Gastroesophageal sphincter (tissue), 4 donors: ENCODE measurements around the gene DALRD3. TPM values are rescaled to one million over a fixed set of nuclear protein-coding genes. Genes with fewer than 3 reads are reported as not detected.
A peak's percentile ranks its signal among the peaks of the same experiment; 100 is the strongest.
"Not testable (repeated sequence)": the region's sequence is repeated elsewhere in the genome, so short reads cannot be mapped to it uniquely, and the experiment has no call there.

ENCODE experiments used
- ATAC-seq: fragments of 150-250 bp; one replicate; pipeline ENCODE4 v1.9.1; 2016; ENCODE audit warnings: mild to moderate bottlenecking, moderate library complexity
- H3K27ac ChIP-seq, 4 donors: fragments of 200-600 bp; sonication (generic) in 3 of 4; 1 replicate in 3 of 4; 2 replicates in 1 of 4; pipeline ENCODE4 v1.5.1; 2016 to 2019
- H3K27me3 ChIP-seq: fragments of 200-600 bp; sonication (generic); one replicate; pipeline ENCODE4 v1.5.1; 2019
- H3K36me3 ChIP-seq, 2 donors: fragments of 200-600 bp; sonication (generic); one replicate each; pipeline ENCODE4 v1.5.1; 2019; ENCODE audit warnings: control low read depth in 1 of 2
- H3K4me1 ChIP-seq, 3 donors: fragments of 200-600 bp; sonication (generic); 1 replicate in 2 of 3; 2 replicates in 1 of 3; pipeline ENCODE4 v1.5.1; 2016 to 2019; ENCODE audit warnings: control low read depth in 2 of 3
- H3K4me3 ChIP-seq, 2 donors: fragments of 200-600 bp; sonication (generic); one replicate each; pipeline ENCODE4 v1.5.1; 2019; ENCODE audit warnings: mild to moderate bottlenecking in 1 of 2, moderate library complexity in 1 of 2
- H3K9me3 ChIP-seq, 3 donors: fragments of 200-600 bp; sonication (generic); one replicate each; pipeline ENCODE4 v1.5.1; 2017 to 2019; ENCODE audit warnings: control low read depth in 2 of 3
- CTCF ChIP-seq, 4 experiments: fragments of 200-600 bp in 2 of 4; fragments of 450-650 bp in 2 of 4; sonication (generic) in 1 of 4; IDR thresholded peaks; one replicate each; pipeline ENCODE4 v1.5.1; 2017 to 2019; ENCODE audit warnings: antibody characterized with exemption in 4 of 4, mild to moderate bottlenecking in 2 of 4, moderate library complexity in 2 of 4
- EP300 ChIP-seq: sonication (generic); formaldehyde crosslinking; IDR thresholded peaks from one replicate; pipeline ENCODE4 v1.6.1; 2017; ENCODE audit warnings: antibody characterized with exemption, mild to moderate bottlenecking
- POLR2A ChIP-seq, 2 donors: fragments of 450-650 bp; IDR thresholded peaks; one replicate each; pipeline ENCODE4 v1.6.1; 2017; ENCODE audit warnings: antibody characterized with exemption in 2 of 2, mild to moderate bottlenecking in 2 of 2, moderate library complexity in 1 of 2
- POLR2AphosphoS5 ChIP-seq: sonication (generic); formaldehyde crosslinking; IDR thresholded peaks from one replicate; pipeline ENCODE4 v1.6.1; 2017; ENCODE audit warnings: antibody characterized with exemption
- WGBS, 2 donors: methylation state at CpG; one replicate each; pipeline ENCODE4 v1.1.5; 2018; ENCODE audit warnings: low coverage in 1 of 2; 5-methylcytosine and 5-hydroxymethylcytosine counted together
- total RNA-seq, 4 donors: library from RNA; depleted of rRNA; stranded (reverse); fragments of >200 nt; gene quantifications; one replicate each; pipeline ENCODE4 v1.1.0, GENCODE V29; 2016

Gene DALRD3
- total RNA-seq, 4 donors from 2014 or later: 11.8 to 29.0 (median 24.6) TPM

GRCh38 chr3:49015072-49015471 lies 3.3 kb downstream of the DALRD3 start:
- Histone ChIP-seq H3K9me3 (no peaks in the 10 kb centered on the region), H3K4me1 (peaks cover 0 to 64% (median 16%) of the 10 kb centered on the region in 3 donors), H3K4me3 (no peak overlapping the region), H3K27ac (no peak overlapping the region), H3K27me3 (no peaks in the 10 kb centered on the region), H3K36me3 (peaks cover 0 to 58% of the 10 kb centered on the region in 2 donors)
- TF ChIP-seq EP300: no peak
- 60% methylated on average over 1 of the region's 8 CpGs; no CpG with 5 or more reads in 1 of the 2 donors for WGBS, 2 donors
- ATAC-seq: no peak

- ATAC-seq: no peak
- Histone ChIP-seq H3K27me3 (no peaks in the 10 kb centered on the region), H3K4me1 (peaks cover 0 to 64% (median 11%) of the 10 kb centered on the region in 3 donors), H3K9me3 (no peaks in the 10 kb centered on the region), H3K4me3 (no peak overlapping the region), H3K36me3 (peaks cover 0 to 67% of the 10 kb centered on the region in 2 donors), H3K27ac (no peak overlapping the region)
- TF ChIP-seq POLR2A (IDR thresholded peaks at IDR 0.05) (no peak), CTCF (IDR thresholded peaks at IDR 0.05) (peak in 3 of 4 experiments; percentile 43 to 61 (median 46))
- WGBS, 2 donors: 90 to 93% methylated on average over 5 to 6 of the region's 24 CpGs
Measured at GRCh38 chr3:49013738-49014660, 4.4 kb downstream of the DALRD3 start.

GRCh38 chr3:49013113-49013737 lies 5.2 kb downstream of the DALRD3 start:
- Histone ChIP-seq H3K4me1 (peaks cover 0 to 67% (median 14%) of the 10 kb centered on the region in 3 donors), H3K36me3 (peaks cover 0 to 67% of the 10 kb centered on the region in 2 donors)

GRCh38 chr3:49012441-49013017 lies 5.9 kb downstream of the DALRD3 start:
- no peak for TF ChIP-seq EP300
- no peak for TF ChIP-seq POLR2A (IDR thresholded peaks at IDR 0.05)
- no peak for TF ChIP-seq CTCF (IDR thresholded peaks at IDR 0.05)
- TF ChIP-seq POLR2AphosphoS5: no peak
- peaks cover 0 to 67% of the 10 kb centered on the region in 2 donors for H3K36me3 ChIP-seq
- H3K9me3 ChIP-seq: no peaks in the 10 kb centered on the region
- no peaks in the 10 kb centered on the region for H3K27me3 ChIP-seq
- no peak overlapping the region for H3K4me3 ChIP-seq
- H3K27ac ChIP-seq: peak overlapping the region in 2 of 4 donors; percentile 20 to 46
- WGBS, 2 donors: no CpG with 5 or more reads among the region's 17 CpGs
- peaks cover 0 to 69% (median 13%) of the 10 kb centered on the region in 3 donors for H3K4me1 ChIP-seq
- ATAC-seq: no peak

More at GRCh38 chr3:49013113-49013737, 5.2 kb downstream of the DALRD3 start:
- 67 to 71% methylated on average over 6 to 8 of the region's 19 CpGs for WGBS, 2 donors
- Histone ChIP-seq H3K4me3 (no peak overlapping the region), H3K9me3 (no peaks in the 10 kb centered on the region), H3K27me3 (no peaks in the 10 kb centered on the region), H3K27ac (peak overlapping the region in 1 of 4 donors; percentile 10)
- ATAC-seq: no peak
- TF ChIP-seq POLR2AphosphoS5 (no peak), EP300 (no peak), POLR2A (IDR thresholded peaks at IDR 0.05) (no peak), CTCF (IDR thresholded peaks at IDR 0.05) (no peak)

GRCh38 chr3:49009396-49009795 lies 9.0 kb downstream of the DALRD3 start:
- no peak for ATAC-seq
- no peak for TF ChIP-seq CTCF (IDR thresholded peaks at IDR 0.05)
- TF ChIP-seq POLR2AphosphoS5: no peak
- TF ChIP-seq EP300: no peak
- WGBS, 2 donors: 62 to 69% methylated on average over 3 of the region's 3 CpGs
- H3K4me3 ChIP-seq: no peak overlapping the region
- no peaks in the 10 kb centered on the region for H3K27me3 ChIP-seq
- H3K9me3 ChIP-seq: no peaks in the 10 kb centered on the region
- peaks cover 0 to 72% (median 9%) of the 10 kb centered on the region in 3 donors for H3K4me1 ChIP-seq
- H3K27ac ChIP-seq: no peak overlapping the region
- H3K36me3 ChIP-seq: peaks cover 0 to 44% of the 10 kb centered on the region in 2 donors

- WGBS, 2 donors: 60 to 78% methylated on average over 2 to 4 of the region's 5 CpGs
- not testable (repeated sequence) for ATAC-seq, H3K27me3 ChIP-seq, H3K9me3 ChIP-seq
- Histone ChIP-seq H3K4me3 (peak overlapping the region in 1 of 2 donors; percentile 90), H3K36me3 (peaks cover 0 to 41% of the 10 kb centered on the region in 2 donors), H3K27ac (peak overlapping the region in 3 of 4 donors; percentile 85 to 98 (median 97)), H3K4me1 (peaks cover 0 to 72% (median 9%) of the 10 kb centered on the region in 3 donors)
Measured at GRCh38 chr3:49008627-49009026, 9.8 kb downstream of the DALRD3 start.
